ENCODE data around the gene NOL8. TPM values are rescaled to one million over a fixed set of nuclear protein-coding genes. Genes with fewer than 3 reads are reported as not detected.

The NOL8 gene
- total RNA-seq, 1 donor from 2014 or later: 78.4 TPM

GRCh38 chr9:92263131-92263530, 62.0 kb downstream of the NOL8 start:
- Mint-ChIP-seq H3K27ac (no peak overlapping the region), H3K36me3 (ENCODE audit: low read depth) (peaks cover 91% of the 10 kb centered on the region), H3K27me3 (no peaks in the 10 kb centered on the region), H3K4me3 (no peak overlapping the region), H3K4me1 (no peaks in the 10 kb centered on the region), H3K9me3 (no peaks in the 10 kb centered on the region)
- intact Hi-C loops (cut with micrococcal nuclease): no loop called here
- DNase-seq: no peak
- no peak for ATAC-seq (ENCODE audit: low read depth)
- TF ChIP-seq CTCF (IDR thresholded peaks at IDR 0.05): no peak
- ChIA-PET CTCF (no interaction called here), POLR2A (no interaction called here)

- ATAC-seq (ENCODE audit: low read depth) (no peak), DNase-seq (no peak)
- POLR2A ChIA-PET: no interaction called here
- CTCF ChIA-PET: no interaction called here
- no peak for TF ChIP-seq CTCF (IDR thresholded peaks at IDR 0.05)
- Mint-ChIP-seq H3K9me3 (no peaks in the 10 kb centered on the region), H3K4me1 (no peaks in the 10 kb centered on the region), H3K27ac (no peak overlapping the region), H3K4me3 (no peak overlapping the region), H3K36me3 (ENCODE audit: low read depth) (peaks cover 91% of the 10 kb centered on the region), H3K27me3 (no peaks in the 10 kb centered on the region)
- intact Hi-C loops (cut with micrococcal nuclease): no loop called here
These were observed 67.8 kb downstream of the NOL8 start for GRCh38 chr9:92257327-92257726.

GRCh38 chr9:92254381-92255337, 70.5 kb downstream of the NOL8 start:
- no peak overlapping the region for H3K27ac Mint-ChIP-seq
- H3K4me3 Mint-ChIP-seq: no peak overlapping the region
- no peaks in the 10 kb centered on the region for H3K27me3 Mint-ChIP-seq
- ATAC-seq (ENCODE audit: low read depth): no peak
- DNase-seq: no peak
- POLR2A ChIA-PET: no interaction called here
- H3K9me3 Mint-ChIP-seq: no peaks in the 10 kb centered on the region
- no peak for TF ChIP-seq CTCF (IDR thresholded peaks at IDR 0.05)
- peaks cover 92% of the 10 kb centered on the region for H3K36me3 Mint-ChIP-seq (ENCODE audit: low read depth)
- H3K4me1 Mint-ChIP-seq: no peaks in the 10 kb centered on the region
- CTCF ChIA-PET: no interaction called here
- intact Hi-C loops (cut with micrococcal nuclease): no loop called here

- DNase-seq (no peak), ATAC-seq (ENCODE audit: low read depth) (no peak)
- Mint-ChIP-seq H3K4me1 (no peaks in the 10 kb centered on the region), H3K27me3 (no peaks in the 10 kb centered on the region), H3K9me3 (no peaks in the 10 kb centered on the region), H3K4me3 (no peak overlapping the region), H3K36me3 (ENCODE audit: low read depth) (peaks cover 90% of the 10 kb centered on the region), H3K27ac (no peak overlapping the region)
- TF ChIP-seq CTCF (IDR thresholded peaks at IDR 0.05): no peak
- intact Hi-C loops (cut with micrococcal nuclease): loop anchor here (2.0 kb wide), 1 partner anchor 13 kb away; no protein-coding TSS in a partner anchor
- POLR2A ChIA-PET: no interaction called here
- CTCF ChIA-PET: no interaction called here
These were observed 71.5 kb downstream of the NOL8 start for GRCh38 chr9:92253656-92254055.

GRCh38 chr9:92247981-92248380, 77.2 kb downstream of the NOL8 start:
- ChIA-PET CTCF (no interaction called here), POLR2A (no interaction called here)
- H3K9me3 Mint-ChIP-seq: no peaks in the 10 kb centered on the region
- peaks cover 89% of the 10 kb centered on the region for H3K36me3 Mint-ChIP-seq (ENCODE audit: low read depth)
- H3K4me1 Mint-ChIP-seq: no peaks in the 10 kb centered on the region
- ATAC-seq (ENCODE audit: low read depth): no peak
- H3K4me3 Mint-ChIP-seq: no peak overlapping the region
- intact Hi-C loops (cut with micrococcal nuclease): no loop called here
- H3K27ac Mint-ChIP-seq: no peak overlapping the region
- TF ChIP-seq CTCF (IDR thresholded peaks at IDR 0.05): no peak
- H3K27me3 Mint-ChIP-seq: no peaks in the 10 kb centered on the region
- DNase-seq: no peak

Other genes with a start within 250 kb of the NOL8 start
- 40.8 and 41.0 TPM in 2 replicates for gene SPTLC1, start 209.9 kb downstream of the NOL8 start, total RNA-seq
- gene IARS1, start 31.7 kb downstream of the NOL8 start, total RNA-seq: 176 and 205 TPM in 2 replicates
- 5.7 and 5.9 TPM in 2 replicates for gene CENPP, start 603 bp upstream of the NOL8 start, total RNA-seq
- not detected in 2 replicates for gene OGN, start 79.2 kb upstream of the NOL8 start, total RNA-seq
- not detected in 2 replicates for gene OMD, start 99.1 kb upstream of the NOL8 start, total RNA-seq
- not detected in 2 replicates for gene ASPN, start 157.2 kb upstream of the NOL8 start, total RNA-seq
- gene ECM2, start 210.6 kb upstream of the NOL8 start, total RNA-seq: not detected in 2 replicates